ACC112 (cell line): Measurements from ENCODE around the gene CLEC16A.
"Not testable (repeated sequence)": the region's sequence is repeated elsewhere in the genome, so short reads cannot be mapped to it uniquely, and the experiment has no call there.

Experiments
- H2AFZ ChIP-seq: fragments of 200-600 bp; sonication (generic); one replicate; pipeline ENCODE4 v1.6.0; 2017; ENCODE audit warnings: antibody characterized with exemption, low read length; ENCODE audit not compliant: unreplicated experiment
- H3K27ac ChIP-seq: fragments of 200-600 bp; sonication (generic); 2 replicates; pipeline ENCODE4 v1.5.1; 2014; ENCODE audit warnings: low read depth, mild to moderate bottlenecking, antibody characterized with exemption, low read length, moderate library complexity
- H3K27me3 ChIP-seq: fragments of 200-600 bp; sonication (generic); 2 replicates; pipeline ENCODE4 v1.6.1; 2014; ENCODE audit warnings: mild to moderate bottlenecking, antibody characterized with exemption, low read length, moderate library complexity, mixed read lengths; ENCODE audit not compliant: insufficient read depth
- H3K36me3 ChIP-seq: fragments of 200-600 bp; sonication (generic); 2 replicates; pipeline ENCODE4 v1.6.1; 2016; ENCODE audit warnings: mild to moderate bottlenecking, antibody characterized with exemption, low read length, moderate library complexity, mixed read lengths; ENCODE audit not compliant: insufficient read depth
- H3K4me1 ChIP-seq: fragments of 200-600 bp; sonication (generic); one replicate; pipeline ENCODE4 v1.6.1; 2016; ENCODE audit warnings: low read length, mixed read lengths; ENCODE audit not compliant: insufficient read depth, unreplicated experiment, control insufficient read depth
- H3K4me3 ChIP-seq: fragments of 200-600 bp; sonication (generic); 2 replicates; pipeline ENCODE4 v1.5.1; 2014; ENCODE audit warnings: mild to moderate bottlenecking, low read depth, low read length
- H3K79me2 ChIP-seq: fragments of 200-600 bp; sonication (generic); one replicate; pipeline ENCODE4 v1.6.0; 2016; ENCODE audit warnings: low read length; ENCODE audit not compliant: control insufficient read depth, unreplicated experiment, insufficient read depth

Gene CLEC16A

GRCh38 chr16:10916534-10916933, 27.8 kb upstream of the CLEC16A start:
- Histone ChIP-seq H3K27me3 (no peaks in the 10 kb centered on the region), H3K27ac (no peak overlapping the region), H3K79me2 (no peaks in the 10 kb centered on the region), H3K4me3 (no peak overlapping the region), H3K36me3 (no peaks in the 10 kb centered on the region), H2AFZ (no peak overlapping the region), H3K4me1 (peaks cover 3% of the 10 kb centered on the region)

DNA sequence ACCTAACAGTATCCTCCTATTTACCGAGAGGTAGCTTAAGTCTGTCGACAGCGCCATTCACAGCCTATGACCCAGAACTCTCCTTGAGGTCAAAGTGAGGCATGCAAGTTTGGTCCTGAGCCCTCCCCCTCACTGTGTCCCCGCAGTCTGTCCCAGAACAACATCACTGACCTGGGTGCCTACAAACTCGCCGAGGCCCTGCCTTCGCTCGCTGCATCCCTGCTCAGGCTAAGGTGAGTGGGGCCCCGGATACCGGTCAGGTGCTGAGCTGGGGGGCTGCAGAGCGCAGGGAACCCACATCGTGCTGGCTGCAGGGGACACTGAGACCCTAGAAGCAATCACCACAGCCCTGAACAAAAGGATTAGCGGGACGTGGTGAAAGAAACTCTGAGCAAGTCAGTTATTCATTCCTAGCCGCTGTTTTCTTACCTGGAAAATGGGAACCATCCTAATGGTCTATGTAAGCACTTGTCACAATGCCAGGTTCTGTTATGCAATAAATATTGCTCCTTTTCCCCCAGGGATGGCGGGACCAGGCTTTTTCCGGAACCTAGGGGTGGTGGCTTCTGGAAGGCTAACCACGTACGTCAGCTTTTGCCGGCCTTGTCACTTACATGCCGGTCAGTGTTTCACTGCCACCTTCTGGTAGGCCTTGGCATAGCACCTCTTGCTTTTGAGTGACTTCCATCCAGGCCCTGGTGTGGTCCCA, 25.9 kb upstream of the CLEC16A start:
- Histone ChIP-seq H3K79me2 (no peaks in the 10 kb centered on the region), H3K4me3 (no peak overlapping the region), H3K27ac (no peak overlapping the region), H3K4me1 (peaks cover 13% of the 10 kb centered on the region), H2AFZ (no peak overlapping the region), H3K27me3 (no peaks in the 10 kb centered on the region), H3K36me3 (no peaks in the 10 kb centered on the region)

- Histone ChIP-seq H3K79me2 (no peaks in the 10 kb centered on the region), H3K4me1 (peaks cover 13% of the 10 kb centered on the region), H3K27ac (no peak overlapping the region), H3K4me3 (no peak overlapping the region), H3K36me3 (no peaks in the 10 kb centered on the region), H3K27me3 (no peaks in the 10 kb centered on the region), H2AFZ (no peak overlapping the region)
These were observed 25.4 kb upstream of the CLEC16A start for GRCh38 chr16:10919003-10919351.

- H3K4me1 ChIP-seq = peaks cover 13% of the 10 kb centered on the region
- no peaks in the 10 kb centered on the region for H3K36me3 ChIP-seq
- no peak overlapping the region for H3K4me3 ChIP-seq
- H2AFZ ChIP-seq = no peak overlapping the region
- H3K79me2 ChIP-seq = no peaks in the 10 kb centered on the region
- H3K27me3 ChIP-seq = no peaks in the 10 kb centered on the region
- no peak overlapping the region for H3K27ac ChIP-seq
These were observed 23.5 kb upstream of the CLEC16A start for GRCh38 chr16:10920726-10921427.

- Histone ChIP-seq H3K27ac (peak overlapping the region; percentile 37; the same call in 1 of the 2 replicates), H3K79me2 (no peaks in the 10 kb centered on the region), H3K4me3 (no peak overlapping the region), H3K4me1 (peaks cover 13% of the 10 kb centered on the region), H2AFZ (no peak overlapping the region), H3K36me3 (no peaks in the 10 kb centered on the region), H3K27me3 (no peaks in the 10 kb centered on the region)
These were observed 22.6 kb upstream of the CLEC16A start for GRCh38 chr16:10921536-10922327.

- no peak overlapping the region for H3K4me3 ChIP-seq
- H2AFZ ChIP-seq = no peak overlapping the region
- no peaks in the 10 kb centered on the region for H3K27me3 ChIP-seq
- peaks cover 13% of the 10 kb centered on the region for H3K4me1 ChIP-seq
- peak overlapping the region; percentile 37; the same call in 1 of the 2 replicates for H3K27ac ChIP-seq
- no peaks in the 10 kb centered on the region for H3K79me2 ChIP-seq
- H3K36me3 ChIP-seq = no peaks in the 10 kb centered on the region
These were observed 21.8 kb upstream of the CLEC16A start for GRCh38 chr16:10922328-10923145.

DNA sequence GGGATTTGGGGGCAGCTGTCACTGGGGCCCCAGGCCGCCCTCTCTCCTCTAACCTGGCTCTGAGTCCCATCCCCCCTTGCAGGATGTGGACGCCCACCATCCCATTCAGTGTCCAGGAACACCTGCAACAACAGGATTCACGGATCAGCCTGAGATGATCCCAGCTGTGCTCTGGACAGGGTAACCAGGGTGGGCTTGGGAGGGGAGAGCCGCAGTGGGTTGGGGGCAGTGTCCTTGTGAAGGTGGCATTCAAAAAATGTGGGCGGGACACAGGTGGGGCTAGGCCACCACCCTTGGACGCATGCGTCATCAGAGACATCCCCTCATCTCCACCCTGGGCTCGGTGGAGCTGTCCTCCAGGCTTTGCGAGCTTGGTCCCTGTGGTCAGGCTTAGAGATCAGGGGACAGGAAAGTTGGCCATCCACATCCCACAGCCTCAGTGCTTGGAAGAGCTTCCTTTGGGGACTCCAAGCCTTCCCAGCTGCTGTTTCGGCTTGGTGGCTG, 21.2 kb upstream of the CLEC16A start:
- Histone ChIP-seq H3K36me3 (no peaks in the 10 kb centered on the region), H2AFZ (no peak overlapping the region), H3K27me3 (no peaks in the 10 kb centered on the region), H3K4me1 (peaks cover 13% of the 10 kb centered on the region), H3K4me3 (no peak overlapping the region), H3K79me2 (no peaks in the 10 kb centered on the region), H3K27ac (no peak overlapping the region)

DNA sequence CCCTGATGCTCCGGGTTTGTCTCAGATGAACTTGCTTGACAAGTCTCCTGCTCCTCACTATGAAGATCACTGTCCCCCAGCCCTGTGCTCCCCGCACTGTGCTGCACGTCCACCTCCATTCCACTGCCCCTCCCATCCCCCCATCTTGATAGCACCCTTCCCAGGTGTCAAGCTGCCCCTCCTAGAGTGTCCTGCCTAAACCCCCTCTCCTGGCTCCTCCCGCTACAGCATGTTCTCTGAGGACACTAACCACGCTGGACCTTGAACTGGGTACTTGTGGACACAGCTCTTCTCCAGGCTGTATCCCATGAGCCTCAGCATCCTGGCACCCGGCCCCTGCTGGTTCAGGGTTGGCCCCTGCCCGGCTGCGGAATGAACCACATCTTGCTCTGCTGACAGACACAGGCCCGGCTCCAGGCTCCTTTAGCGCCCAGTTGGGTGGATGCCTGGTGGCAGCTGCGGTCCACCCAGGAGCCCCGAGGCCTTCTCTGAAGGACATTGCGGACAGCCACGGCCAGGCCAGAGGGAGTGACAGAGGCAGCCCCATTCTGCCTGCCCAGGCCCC, 20.6 kb upstream of the CLEC16A start:
- H3K27ac ChIP-seq = no peak overlapping the region

GRCh38 chr16:10925285-10925684, 19.1 kb upstream of the CLEC16A start:
- H3K79me2 ChIP-seq, H3K36me3 ChIP-seq, H3K4me3 ChIP-seq, H3K27me3 ChIP-seq, H3K4me1 ChIP-seq, H2AFZ ChIP-seq, H3K27ac ChIP-seq: not testable (repeated sequence)

More for the DNA sequence above, 20.6 kb upstream of the CLEC16A start:
- Histone ChIP-seq H2AFZ (no peak overlapping the region), H3K4me3 (no peak overlapping the region), H3K27me3 (no peaks in the 10 kb centered on the region), H3K36me3 (no peaks in the 10 kb centered on the region), H3K79me2 (no peaks in the 10 kb centered on the region), H3K4me1 (peaks cover 9% of the 10 kb centered on the region)

- H3K27me3 ChIP-seq = no peaks in the 10 kb centered on the region
- H3K79me2 ChIP-seq = no peaks in the 10 kb centered on the region
- H2AFZ ChIP-seq = no peak overlapping the region
- no peak overlapping the region for H3K4me3 ChIP-seq
- H3K36me3 ChIP-seq = no peaks in the 10 kb centered on the region
- H3K4me1 ChIP-seq = peaks cover 9% of the 10 kb centered on the region
- no peak overlapping the region for H3K27ac ChIP-seq
These were observed 18.3 kb upstream of the CLEC16A start for GRCh38 chr16:10926094-10926493.
